Ishikawa (cell line): ENCODE measurements around the gene BCL7A.

Experiments
- RAD21 ChIP-seq: IDR thresholded peaks from 2 replicates; pipeline ENCODE4 v1.6.1; 2012; ENCODE audit warnings: low read depth
- TF ChIP-seq, protein P1 (sequence below): IDR thresholded peaks from 2 replicates; pipeline ENCODE4 v1.6.1; 2012
- TF ChIP-seq, protein P2 (sequence below): IDR thresholded peaks from 2 replicates; pipeline ENCODE4 v1.6.1; 2012; ENCODE audit warnings: low read depth, mild to moderate bottlenecking
- TF ChIP-seq, protein P3 (sequence below): IDR thresholded peaks from 2 replicates; pipeline ENCODE4 v1.6.1; 2012

DNA sequence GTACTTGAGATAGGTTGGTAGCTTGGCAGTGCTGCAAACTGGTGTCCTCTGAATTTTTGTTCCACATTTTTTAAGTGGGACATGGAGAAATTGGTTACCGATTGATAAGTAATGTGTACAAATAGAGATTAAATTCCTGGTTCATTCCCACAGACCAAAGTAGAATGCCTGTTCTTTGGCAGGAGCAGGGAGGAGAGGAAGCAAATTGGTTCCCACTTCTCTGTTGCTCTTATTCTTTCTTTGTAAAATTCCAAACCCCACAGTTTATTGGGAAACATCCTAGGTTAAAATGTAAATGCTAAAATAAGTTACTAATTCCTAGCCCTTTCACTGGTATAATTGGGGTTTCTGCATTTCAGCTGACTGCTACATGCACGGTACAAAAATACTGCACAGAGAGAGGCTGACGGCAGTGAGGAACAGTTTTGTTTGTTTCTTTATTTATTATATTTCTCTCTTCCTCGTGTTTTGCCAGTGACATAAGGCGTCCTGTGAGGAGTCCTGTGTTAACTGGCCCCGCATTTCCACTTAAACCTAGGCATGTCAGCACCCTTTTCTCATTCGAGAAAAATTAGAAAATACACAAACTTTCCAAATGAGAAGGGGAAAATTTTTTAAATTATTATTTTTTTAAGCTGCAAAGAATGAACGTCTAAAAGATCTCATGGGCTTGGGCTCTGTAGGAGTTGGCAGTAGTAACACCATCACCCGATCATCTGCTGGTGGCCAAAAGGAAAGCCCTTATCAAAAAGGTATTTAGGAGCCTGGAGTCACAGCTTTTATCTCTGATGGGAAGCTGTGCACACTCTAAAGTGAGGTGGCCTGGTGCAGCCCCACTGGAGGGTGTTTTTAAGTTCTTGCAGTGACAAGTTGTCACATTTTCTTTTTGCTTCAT lies 25.4 kb upstream of the BCL7A start:
- no peak for TF ChIP-seq RAD21
- TF ChIP-seq, protein P1, sequence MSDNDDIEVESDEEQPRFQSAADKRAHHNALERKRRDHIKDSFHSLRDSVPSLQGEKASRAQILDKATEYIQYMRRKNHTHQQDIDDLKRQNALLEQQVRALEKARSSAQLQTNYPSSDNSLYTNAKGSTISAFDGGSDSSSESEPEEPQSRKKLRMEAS, result no peak
- TF ChIP-seq, protein P2, sequence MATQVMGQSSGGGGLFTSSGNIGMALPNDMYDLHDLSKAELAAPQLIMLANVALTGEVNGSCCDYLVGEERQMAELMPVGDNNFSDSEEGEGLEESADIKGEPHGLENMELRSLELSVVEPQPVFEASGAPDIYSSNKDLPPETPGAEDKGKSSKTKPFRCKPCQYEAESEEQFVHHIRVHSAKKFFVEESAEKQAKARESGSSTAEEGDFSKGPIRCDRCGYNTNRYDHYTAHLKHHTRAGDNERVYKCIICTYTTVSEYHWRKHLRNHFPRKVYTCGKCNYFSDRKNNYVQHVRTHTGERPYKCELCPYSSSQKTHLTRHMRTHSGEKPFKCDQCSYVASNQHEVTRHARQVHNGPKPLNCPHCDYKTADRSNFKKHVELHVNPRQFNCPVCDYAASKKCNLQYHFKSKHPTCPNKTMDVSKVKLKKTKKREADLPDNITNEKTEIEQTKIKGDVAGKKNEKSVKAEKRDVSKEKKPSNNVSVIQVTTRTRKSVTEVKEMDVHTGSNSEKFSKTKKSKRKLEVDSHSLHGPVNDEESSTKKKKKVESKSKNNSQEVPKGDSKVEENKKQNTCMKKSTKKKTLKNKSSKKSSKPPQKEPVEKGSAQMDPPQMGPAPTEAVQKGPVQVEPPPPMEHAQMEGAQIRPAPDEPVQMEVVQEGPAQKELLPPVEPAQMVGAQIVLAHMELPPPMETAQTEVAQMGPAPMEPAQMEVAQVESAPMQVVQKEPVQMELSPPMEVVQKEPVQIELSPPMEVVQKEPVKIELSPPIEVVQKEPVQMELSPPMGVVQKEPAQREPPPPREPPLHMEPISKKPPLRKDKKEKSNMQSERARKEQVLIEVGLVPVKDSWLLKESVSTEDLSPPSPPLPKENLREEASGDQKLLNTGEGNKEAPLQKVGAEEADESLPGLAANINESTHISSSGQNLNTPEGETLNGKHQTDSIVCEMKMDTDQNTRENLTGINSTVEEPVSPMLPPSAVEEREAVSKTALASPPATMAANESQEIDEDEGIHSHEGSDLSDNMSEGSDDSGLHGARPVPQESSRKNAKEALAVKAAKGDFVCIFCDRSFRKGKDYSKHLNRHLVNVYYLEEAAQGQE, result no peak
- TF ChIP-seq, protein P3, sequence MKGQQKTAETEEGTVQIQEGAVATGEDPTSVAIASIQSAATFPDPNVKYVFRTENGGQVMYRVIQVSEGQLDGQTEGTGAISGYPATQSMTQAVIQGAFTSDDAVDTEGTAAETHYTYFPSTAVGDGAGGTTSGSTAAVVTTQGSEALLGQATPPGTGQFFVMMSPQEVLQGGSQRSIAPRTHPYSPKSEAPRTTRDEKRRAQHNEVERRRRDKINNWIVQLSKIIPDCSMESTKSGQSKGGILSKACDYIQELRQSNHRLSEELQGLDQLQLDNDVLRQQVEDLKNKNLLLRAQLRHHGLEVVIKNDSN, result no peak
